ENCODE data around the gene RPL14. TPM values are rescaled to one million over a fixed set of nuclear protein-coding genes. Genes with fewer than 3 reads are reported as not detected.

Gene RPL14
- total RNA-seq, 1 donor from 2014 or later: 1,811 TPM

GRCh38 chr3:40463579-40463978 is 6.4 kb downstream of the RPL14 start:
- Mint-ChIP-seq H3K9me3 (ENCODE audit: low read depth) (no peaks in the 10 kb centered on the region), H3K4me3 (ENCODE audit: low read depth) (no peak overlapping the region), H3K27ac (no peak overlapping the region), H3K27me3 (no peaks in the 10 kb centered on the region), H3K36me3 (ENCODE audit: insufficient read depth) (peaks cover 35% of the 10 kb centered on the region), H3K4me1 (ENCODE audit: low read depth) (peaks cover 8% of the 10 kb centered on the region)
- TF ChIP-seq CTCF (IDR thresholded peaks at IDR 0.05; ENCODE audit: unreplicated experiment): no peak
- no peak for DNase-seq (ENCODE audit: low spot score, unreplicated experiment)

GRCh38 chr3:40464339-40465110 is 7.4 kb downstream of the RPL14 start:
- Mint-ChIP-seq H3K4me3 (ENCODE audit: low read depth) (no peak overlapping the region), H3K9me3 (ENCODE audit: low read depth) (no peaks in the 10 kb centered on the region), H3K4me1 (ENCODE audit: low read depth) (peaks cover 6% of the 10 kb centered on the region), H3K27me3 (no peaks in the 10 kb centered on the region), H3K36me3 (ENCODE audit: insufficient read depth) (peaks cover 28% of the 10 kb centered on the region), H3K27ac (peak overlapping the region; percentile 83)
- no peak for TF ChIP-seq CTCF (IDR thresholded peaks at IDR 0.05; ENCODE audit: unreplicated experiment)
- DNase-seq (ENCODE audit: low spot score, unreplicated experiment): no peak

GRCh38 chr3:40465111-40465407 is 7.9 kb downstream of the RPL14 start:
- Mint-ChIP-seq H3K27me3 (no peaks in the 10 kb centered on the region), H3K4me1 (ENCODE audit: low read depth) (peaks cover 6% of the 10 kb centered on the region), H3K36me3 (ENCODE audit: insufficient read depth) (peaks cover 28% of the 10 kb centered on the region), H3K27ac (peak overlapping the region; percentile 83), H3K4me3 (ENCODE audit: low read depth) (no peak overlapping the region), H3K9me3 (ENCODE audit: low read depth) (no peaks in the 10 kb centered on the region)
- DNase-seq (ENCODE audit: low spot score, unreplicated experiment): no peak
- TF ChIP-seq CTCF (IDR thresholded peaks at IDR 0.05; ENCODE audit: unreplicated experiment): no peak

GRCh38 chr3:40465456-40465855 is 8.3 kb downstream of the RPL14 start:
- TF ChIP-seq CTCF (IDR thresholded peaks at IDR 0.05; ENCODE audit: unreplicated experiment): no peak
- Mint-ChIP-seq H3K9me3 (ENCODE audit: low read depth) (no peaks in the 10 kb centered on the region), H3K4me1 (ENCODE audit: low read depth) (peaks cover 6% of the 10 kb centered on the region), H3K36me3 (ENCODE audit: insufficient read depth) (peaks cover 26% of the 10 kb centered on the region), H3K27ac (peak overlapping the region; percentile 83), H3K4me3 (ENCODE audit: low read depth) (no peak overlapping the region), H3K27me3 (no peaks in the 10 kb centered on the region)
- no peak for DNase-seq (ENCODE audit: low spot score, unreplicated experiment)

- TF ChIP-seq CTCF (IDR thresholded peaks at IDR 0.05; ENCODE audit: unreplicated experiment): no peak
- no peak for DNase-seq (ENCODE audit: low spot score, unreplicated experiment)
- Mint-ChIP-seq H3K36me3 (ENCODE audit: insufficient read depth) (peaks cover 15% of the 10 kb centered on the region), H3K27ac (no peak overlapping the region), H3K27me3 (no peaks in the 10 kb centered on the region), H3K4me3 (ENCODE audit: low read depth) (no peak overlapping the region), H3K4me1 (ENCODE audit: low read depth) (peaks cover 6% of the 10 kb centered on the region), H3K9me3 (ENCODE audit: low read depth) (no peaks in the 10 kb centered on the region)
These were observed 10.9 kb downstream of the RPL14 start for GRCh38 chr3:40468018-40468417.

Measured in progenitor cell of endocrine pancreas (in vitro differentiated cells).